Lower leg skin (tissue), 4 donors: ENCODE results near the gene NCKAP5. TPM values are rescaled to one million over a fixed set of nuclear protein-coding genes. Genes with fewer than 3 reads are reported as not detected.

ENCODE experiments used
- DNase-seq, 2 donors: peaks; one replicate each; pipeline ENCODE4 v3.0.0-alpha.2; 2019; ENCODE audit warnings: low spot score in 2 of 2
- H3K4me3 ChIP-seq: fragments of 200-600 bp; sonication (generic); 2 replicates; pipeline ENCODE4 v1.5.1; 2017; ENCODE audit warnings: mild to moderate bottlenecking, low read depth; ENCODE audit not compliant: poor library complexity, severe bottlenecking
- POLR2A ChIP-seq, 2 donors: fragments of 450-650 bp; IDR thresholded peaks; one replicate each; pipeline ENCODE4 v1.6.1; 2016 to 2017; ENCODE audit warnings: antibody characterized with exemption in 2 of 2, mild to moderate bottlenecking in 1 of 2, moderate library complexity in 1 of 2
- WGBS, 2 donors: methylation state at CpG; one replicate each; pipeline ENCODE4 v1.1.5; 2018; 5-methylcytosine and 5-hydroxymethylcytosine counted together
- intact Hi-C: fragments of 100-400 bp; cut with DNase I; formaldehyde crosslinking; loops from one replicate; pipeline ENCODE4 v1.15.0; 2023; ENCODE audit warnings: low total_unique reads
- total RNA-seq, 4 donors: library from RNA; depleted of rRNA; stranded (reverse); fragments of >200 nt; gene quantifications; one replicate each; pipeline ENCODE4 v1.1.0, GENCODE V29; 2016
- TF ChIP-seq, protein P1 (sequence below), 3 donors: fragments of 450-650 bp; IDR thresholded peaks; one replicate each; pipeline ENCODE4 v1.5.1; 2016; ENCODE audit warnings: antibody characterized with exemption in 3 of 3, mild to moderate bottlenecking in 3 of 3, moderate library complexity in 2 of 3

NCKAP5 gene
- total RNA-seq, 4 donors from 2014 or later, result 2.0 to 5.1 (median 3.6) TPM

DNA sequence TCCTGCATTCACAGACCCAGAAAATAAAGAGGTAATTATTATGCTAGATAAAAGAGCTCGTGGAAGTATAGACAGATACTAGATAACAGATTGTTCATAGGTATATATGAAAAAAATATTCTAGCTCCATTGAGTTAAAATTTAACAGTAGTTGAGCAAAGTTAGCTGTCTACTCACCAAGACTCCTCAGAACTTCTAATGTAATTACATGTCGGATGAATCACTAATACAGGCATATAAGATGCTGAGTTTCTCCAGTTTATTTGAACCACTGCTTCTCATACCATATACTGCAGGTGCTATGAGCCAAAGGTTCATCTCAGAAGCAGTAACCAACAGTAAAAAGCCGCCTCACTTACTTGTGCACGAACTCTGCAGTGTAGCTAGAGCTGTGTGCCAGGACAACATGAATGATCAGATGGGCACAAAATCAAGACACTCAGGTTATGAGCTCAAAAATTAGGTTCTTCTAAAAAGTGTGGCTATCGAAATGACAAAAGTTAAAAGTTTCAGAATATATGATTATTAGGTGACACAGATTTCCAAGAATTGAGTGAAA, 373.4 kb downstream of the NCKAP5 start:
- no peak for DNase-seq
- no peak overlapping the region for H3K4me3 ChIP-seq
- TF ChIP-seq POLR2A (IDR thresholded peaks at IDR 0.05), result no peak
- TF ChIP-seq, protein P1, sequence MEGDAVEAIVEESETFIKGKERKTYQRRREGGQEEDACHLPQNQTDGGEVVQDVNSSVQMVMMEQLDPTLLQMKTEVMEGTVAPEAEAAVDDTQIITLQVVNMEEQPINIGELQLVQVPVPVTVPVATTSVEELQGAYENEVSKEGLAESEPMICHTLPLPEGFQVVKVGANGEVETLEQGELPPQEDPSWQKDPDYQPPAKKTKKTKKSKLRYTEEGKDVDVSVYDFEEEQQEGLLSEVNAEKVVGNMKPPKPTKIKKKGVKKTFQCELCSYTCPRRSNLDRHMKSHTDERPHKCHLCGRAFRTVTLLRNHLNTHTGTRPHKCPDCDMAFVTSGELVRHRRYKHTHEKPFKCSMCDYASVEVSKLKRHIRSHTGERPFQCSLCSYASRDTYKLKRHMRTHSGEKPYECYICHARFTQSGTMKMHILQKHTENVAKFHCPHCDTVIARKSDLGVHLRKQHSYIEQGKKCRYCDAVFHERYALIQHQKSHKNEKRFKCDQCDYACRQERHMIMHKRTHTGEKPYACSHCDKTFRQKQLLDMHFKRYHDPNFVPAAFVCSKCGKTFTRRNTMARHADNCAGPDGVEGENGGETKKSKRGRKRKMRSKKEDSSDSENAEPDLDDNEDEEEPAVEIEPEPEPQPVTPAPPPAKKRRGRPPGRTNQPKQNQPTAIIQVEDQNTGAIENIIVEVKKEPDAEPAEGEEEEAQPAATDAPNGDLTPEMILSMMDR (IDR thresholded peaks at IDR 0.05), result no peak
- intact Hi-C loops, result no loop called here
- WGBS, 2 donors, result 77 to 83% methylated on average over 5 of the region's 5 CpGs

DNA sequence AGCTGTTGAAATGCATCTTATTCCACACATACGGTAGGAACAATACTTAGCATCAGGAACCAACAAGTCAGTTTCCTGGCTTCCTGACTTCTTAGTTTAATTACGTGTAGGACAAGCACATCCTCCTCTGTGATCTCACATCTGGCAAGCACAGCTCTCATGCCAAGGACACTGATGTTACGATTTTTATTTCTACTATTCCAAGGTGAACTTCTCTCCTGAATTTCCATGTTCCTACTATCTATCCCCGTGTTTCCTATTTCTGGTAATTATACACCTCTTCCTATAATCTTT, 374.0 kb downstream of the NCKAP5 start:
- H3K4me3 ChIP-seq, result no peak overlapping the region
- DNase-seq, result no peak
- TF ChIP-seq, protein P1 (IDR thresholded peaks at IDR 0.05), result no peak
- no peak for TF ChIP-seq POLR2A (IDR thresholded peaks at IDR 0.05)
- 64 to 65% methylated on average over 4 of the region's 4 CpGs for WGBS, 2 donors
- intact Hi-C loops, result no loop called here

DNA sequence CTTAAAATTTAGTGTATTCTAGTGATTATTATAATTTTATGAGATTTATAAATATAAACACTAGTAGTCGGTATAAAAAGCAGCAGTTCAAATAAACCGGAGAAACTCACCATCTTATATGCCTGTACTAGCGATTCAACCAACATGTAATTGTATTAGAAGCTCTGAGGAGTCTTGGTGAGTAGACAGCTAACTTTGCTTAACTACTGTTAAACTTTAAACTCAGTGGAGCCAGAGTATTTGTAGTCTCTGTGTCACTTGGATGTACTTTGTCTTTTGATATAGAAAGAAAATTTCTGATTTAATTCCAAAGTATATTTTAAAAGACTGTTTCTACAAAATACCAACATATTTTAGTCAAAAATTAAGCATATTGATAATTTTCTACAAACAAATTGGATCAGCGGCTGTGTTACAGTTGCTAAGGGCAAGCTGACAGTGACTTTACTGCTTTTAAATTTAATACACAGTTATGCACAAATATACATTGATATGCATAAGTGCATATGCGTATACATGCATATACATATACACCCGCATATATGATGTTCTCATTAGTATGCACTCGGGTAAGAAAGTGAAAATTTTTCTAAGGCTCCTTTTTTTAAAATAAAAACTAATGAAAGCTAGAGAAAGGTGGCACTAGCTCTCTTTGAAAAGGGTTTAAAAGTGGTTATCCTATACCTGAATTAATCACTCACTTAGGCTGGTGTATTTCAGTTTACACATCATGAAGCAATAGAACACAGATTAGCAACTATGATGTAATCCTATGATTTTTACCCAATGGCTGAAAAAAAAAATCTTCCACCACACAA, 374.5 kb downstream of the NCKAP5 start:
- no peak for DNase-seq
- TF ChIP-seq, protein P1 (IDR thresholded peaks at IDR 0.05), result no peak
- no peak for TF ChIP-seq POLR2A (IDR thresholded peaks at IDR 0.05)
- WGBS, 2 donors, result 90 to 92% methylated on average over 7 of the region's 7 CpGs
- no peak overlapping the region for H3K4me3 ChIP-seq
- intact Hi-C loops, result no loop called here

DNA sequence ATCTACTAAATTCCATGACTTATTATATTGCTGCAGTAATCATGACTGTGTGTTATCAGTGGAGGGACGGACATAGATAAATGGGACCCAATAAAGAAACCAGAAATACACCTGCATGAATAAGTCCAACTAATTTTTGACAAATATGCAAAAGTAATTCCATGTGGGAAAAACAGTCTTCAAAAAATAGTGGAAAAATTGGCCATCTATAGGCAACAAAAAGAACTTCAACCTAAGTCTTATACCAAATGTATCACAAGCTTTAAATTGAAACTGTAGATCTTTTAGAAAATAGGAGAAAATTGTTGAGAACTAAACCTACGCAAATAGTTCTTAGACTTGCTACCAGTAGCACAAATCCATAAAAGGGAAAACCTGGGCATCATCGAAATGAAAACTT, 376.2 kb downstream of the NCKAP5 start:
- intact Hi-C loops, result no loop called here
- 98% methylated on average over 3 of the region's 3 CpGs for WGBS, 2 donors
- no peak overlapping the region for H3K4me3 ChIP-seq
- no peak for DNase-seq
- TF ChIP-seq, protein P1 (IDR thresholded peaks at IDR 0.05), result no peak
- no peak for TF ChIP-seq POLR2A (IDR thresholded peaks at IDR 0.05)

DNA sequence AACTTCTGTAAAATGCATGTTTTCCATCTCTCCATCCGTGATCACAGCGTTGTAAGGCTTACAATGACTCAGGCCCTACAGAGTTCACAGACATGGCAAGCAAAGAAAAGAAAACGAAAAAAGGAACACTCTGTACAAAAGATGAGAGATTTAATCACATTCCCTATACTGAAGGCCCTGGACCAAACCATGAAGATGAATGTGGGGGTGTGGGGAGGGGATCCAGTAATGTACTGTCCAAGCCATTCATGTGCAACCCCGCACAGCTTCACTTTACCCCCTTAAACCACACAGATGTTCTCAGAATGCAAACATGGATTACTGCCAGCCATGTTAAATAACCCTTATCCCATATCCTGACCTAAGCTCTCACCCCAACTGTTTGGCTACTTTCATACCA, 391.1 kb downstream of the NCKAP5 start:
- WGBS, 2 donors, result 85 to 91% methylated on average over 4 of the region's 4 CpGs
- TF ChIP-seq, protein P1 (IDR thresholded peaks at IDR 0.05), result no peak
- TF ChIP-seq POLR2A (IDR thresholded peaks at IDR 0.05), result no peak
- intact Hi-C loops, result loop anchor here (10.0 kb wide), 1 partner anchor 632 kb away; no protein-coding TSS in a partner anchor
- no peak overlapping the region for H3K4me3 ChIP-seq
- DNase-seq, result no peak
